ENCODE data around the gene LANCL1.
"Not testable (repeated sequence)": the region's sequence is repeated elsewhere in the genome, so short reads cannot be mapped to it uniquely, and the experiment has no call there.

LANCL1 gene

DNA sequence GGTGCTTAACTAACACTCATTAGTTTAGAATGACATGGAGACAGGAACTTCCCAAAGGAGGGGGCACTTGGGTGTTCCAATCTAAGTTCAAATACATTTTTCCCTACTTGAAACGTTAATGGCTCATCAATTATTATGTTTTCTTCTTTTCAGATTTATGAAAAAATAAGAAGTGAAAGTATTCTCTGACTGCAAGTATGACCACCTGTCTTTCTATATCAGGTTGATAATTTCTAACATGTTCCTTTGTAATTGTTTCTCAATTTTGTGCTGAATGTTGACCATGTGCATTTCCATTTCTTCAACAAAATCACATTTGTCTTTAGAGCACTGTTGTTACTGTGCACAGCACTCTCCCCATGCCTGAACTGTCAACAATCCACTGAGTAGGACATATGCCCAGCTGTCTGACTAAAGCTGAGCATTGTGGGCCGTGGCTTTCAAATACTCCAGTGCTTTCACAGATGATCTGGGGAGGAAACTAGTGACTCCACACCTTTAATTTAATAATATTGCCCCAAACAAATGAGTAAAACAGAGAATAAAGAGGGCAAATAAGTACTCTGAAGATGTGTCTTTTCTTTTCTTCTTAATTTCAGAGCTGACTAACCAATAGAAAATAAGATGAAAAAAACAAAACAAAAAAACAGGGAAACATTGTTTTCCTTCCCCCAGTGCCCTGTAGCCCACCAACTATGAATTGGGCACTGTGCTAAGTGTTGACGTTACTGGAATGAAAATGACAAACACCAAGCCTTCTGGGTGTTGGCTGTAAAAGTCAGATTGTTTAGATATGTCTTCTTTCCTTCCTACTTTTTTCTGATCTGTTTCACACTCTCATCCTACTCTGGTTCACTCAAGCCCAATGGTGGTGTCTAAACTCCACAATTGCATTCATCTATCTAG is 16.0 kb downstream of the LANCL1 start:
- H3K27ac ChIP-seq: no peak overlapping the region

DNA sequence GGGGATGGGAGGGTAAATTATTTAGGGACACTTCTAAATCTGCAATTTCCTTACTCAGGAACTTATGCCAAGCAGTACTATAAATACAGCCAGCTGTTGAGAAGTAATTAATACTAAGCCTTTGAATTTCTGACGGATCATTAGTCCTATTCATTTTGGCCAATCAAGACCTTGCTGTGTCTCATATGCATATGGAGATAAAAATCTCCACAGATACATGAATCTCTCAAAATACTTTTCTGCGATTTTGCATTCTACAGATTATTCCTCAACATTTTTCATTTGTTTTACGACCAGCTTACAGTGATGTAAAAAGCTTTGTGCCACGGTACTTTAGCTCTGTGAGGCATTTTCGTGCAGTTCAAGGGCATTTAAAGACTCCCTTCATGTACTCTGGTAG is 16.7 kb downstream of the LANCL1 start:
- no peak overlapping the region for H3K27ac ChIP-seq
- no peak for DNase-seq (ENCODE audit: low read depth, low spot score)

More for the DNA sequence above, 16.0 kb downstream of the LANCL1 start:
- DNase-seq (ENCODE audit: low read depth, low spot score): no peak

DNA sequence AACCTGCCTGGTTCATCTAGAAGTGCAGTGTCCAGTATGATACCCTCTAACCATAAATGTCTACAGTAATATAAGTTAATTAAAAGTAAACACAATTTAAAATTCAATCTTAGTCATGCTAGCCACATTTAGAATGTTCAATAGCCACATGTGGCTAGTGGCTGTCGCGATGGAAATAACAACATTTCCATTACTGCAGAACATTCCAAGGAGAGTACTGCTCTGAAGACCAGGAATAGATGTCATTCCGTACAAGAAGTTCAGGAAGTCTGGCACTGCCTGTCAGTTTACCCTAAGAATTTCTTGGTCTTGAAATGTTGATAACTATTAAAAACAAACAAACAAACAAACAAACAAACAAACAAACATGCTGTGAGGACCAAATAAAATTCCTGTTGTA is 17.2 kb downstream of the LANCL1 start:
- no peak overlapping the region for H3K27ac ChIP-seq
- no peak for DNase-seq (ENCODE audit: low read depth, low spot score)

DNA sequence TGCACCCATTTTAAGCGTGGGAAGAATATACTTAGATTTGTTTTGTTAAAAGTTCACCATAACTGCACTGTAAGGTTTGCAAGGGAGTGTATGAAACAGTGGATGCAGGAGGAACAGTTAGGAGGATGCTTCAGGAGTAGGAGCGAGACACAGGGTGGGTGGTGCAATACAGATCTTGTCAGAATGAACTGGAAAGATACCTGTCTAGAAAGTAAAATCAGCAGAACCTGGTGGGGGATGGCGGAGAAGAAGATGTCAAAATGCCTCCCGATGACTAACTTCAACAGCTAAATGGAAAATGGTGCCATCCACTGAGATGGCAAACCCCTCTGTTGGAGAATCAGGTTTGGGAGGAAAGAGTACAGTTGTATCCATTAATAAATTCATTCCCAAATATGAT is 18.2 kb downstream of the LANCL1 start:
- no peak overlapping the region for H3K27ac ChIP-seq
- DNase-seq (ENCODE audit: low read depth, low spot score): no peak

DNA sequence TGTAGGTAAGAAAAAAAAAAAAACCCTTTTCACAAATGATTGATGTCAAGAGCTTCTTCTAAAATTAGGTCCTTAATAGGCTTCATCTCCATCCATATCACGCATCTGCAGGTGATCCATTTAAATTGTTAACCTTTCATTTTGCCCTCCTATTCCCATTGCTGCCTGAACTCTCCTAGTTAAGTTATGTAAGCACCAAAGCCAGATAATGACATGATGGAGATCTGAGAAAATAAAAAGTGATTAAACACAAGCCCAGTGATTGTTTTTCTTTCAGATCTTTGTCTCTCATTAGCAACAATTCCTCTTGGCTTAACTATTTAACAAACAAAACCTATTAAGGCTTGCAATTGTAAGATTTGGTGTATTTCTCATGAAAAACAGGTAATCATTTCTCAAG is 20.0 kb downstream of the LANCL1 start:
- H3K27ac ChIP-seq: no peak overlapping the region
- DNase-seq (ENCODE audit: low read depth, low spot score): no peak

DNA sequence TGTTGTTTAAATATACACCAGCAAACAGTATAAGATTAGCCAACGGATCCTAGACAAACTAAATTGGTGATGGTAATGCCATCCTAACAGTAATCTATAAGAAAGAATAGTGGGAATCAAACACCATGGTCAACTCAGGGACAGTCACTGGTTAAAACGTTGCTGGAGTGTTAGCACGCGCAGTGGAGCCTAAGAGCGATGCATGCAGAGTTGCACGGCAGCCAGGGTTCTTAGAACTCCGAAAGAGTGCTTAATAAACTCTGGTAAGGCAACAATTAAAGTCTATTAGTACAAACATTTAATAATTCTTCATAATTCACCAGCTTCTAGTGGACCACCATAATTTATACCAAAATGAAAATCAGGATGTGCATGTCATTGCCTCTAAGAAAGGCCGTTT is 22.2 kb downstream of the LANCL1 start:
- DNase-seq (ENCODE audit: low read depth, low spot score): no peak
- no peak overlapping the region for H3K27ac ChIP-seq

DNA sequence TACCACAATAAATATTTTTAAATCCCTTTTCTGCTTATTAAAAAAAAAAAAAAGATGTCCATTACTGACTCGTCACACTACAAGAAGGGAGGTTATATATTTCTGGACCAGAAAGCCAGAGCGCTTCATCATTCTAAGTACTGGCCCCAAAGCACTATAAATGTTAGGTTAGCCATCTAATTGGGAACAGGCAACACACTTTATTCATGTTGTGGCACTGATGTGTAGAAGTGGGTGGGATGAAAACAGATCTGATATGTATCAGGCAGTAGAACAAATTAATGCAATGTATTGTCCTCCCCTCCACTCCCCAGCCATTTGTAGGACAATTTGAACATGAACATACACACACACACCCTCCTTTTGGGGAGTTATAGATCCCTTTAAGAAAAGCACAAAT is 24.4 kb downstream of the LANCL1 start:
- DNase-seq (ENCODE audit: low read depth, low spot score): no peak
- no peak overlapping the region for H3K27ac ChIP-seq

DNA sequence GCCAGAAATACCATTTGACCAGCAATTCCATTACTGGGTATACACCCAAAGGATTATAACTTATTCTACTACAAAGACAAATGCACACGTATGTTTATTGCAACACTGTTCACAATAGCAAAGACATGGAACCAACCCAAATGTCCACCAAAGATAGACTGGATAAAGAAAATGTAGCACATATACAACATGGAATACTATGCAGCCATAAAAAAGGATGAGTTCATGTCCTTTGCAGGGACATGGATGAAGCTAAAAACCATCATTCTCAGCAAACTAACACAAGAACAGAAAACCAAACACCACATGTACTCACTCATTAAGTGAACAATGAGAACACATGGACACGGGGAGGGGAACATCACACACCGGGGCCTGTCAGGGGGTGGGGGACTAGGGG is 25.6 kb downstream of the LANCL1 start:
- H3K27ac ChIP-seq; DNase-seq (ENCODE audit: low read depth, low spot score): not testable (repeated sequence)

DNA sequence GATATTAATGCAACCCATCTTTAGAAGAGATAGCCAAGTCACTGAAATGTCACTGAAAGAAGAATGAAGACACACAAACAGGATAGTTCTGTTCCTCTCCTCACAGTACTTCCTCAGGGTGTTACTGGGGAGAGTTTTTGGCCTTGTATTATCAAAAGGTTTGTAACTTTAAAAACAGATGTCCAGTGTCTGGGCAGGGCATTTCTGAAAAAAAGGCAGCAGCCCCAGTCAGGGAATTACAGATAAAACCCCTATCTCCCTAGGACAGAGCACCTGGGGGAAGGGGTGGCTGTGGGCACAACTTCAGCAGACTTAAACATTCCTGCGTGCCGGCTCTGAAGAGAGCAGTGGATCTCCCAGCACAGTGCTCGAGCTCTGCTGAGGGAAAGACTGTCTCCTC is 30.8 kb downstream of the LANCL1 start:
- DNase-seq (ENCODE audit: low read depth, low spot score): no peak
- no peak overlapping the region for H3K27ac ChIP-seq

DNA sequence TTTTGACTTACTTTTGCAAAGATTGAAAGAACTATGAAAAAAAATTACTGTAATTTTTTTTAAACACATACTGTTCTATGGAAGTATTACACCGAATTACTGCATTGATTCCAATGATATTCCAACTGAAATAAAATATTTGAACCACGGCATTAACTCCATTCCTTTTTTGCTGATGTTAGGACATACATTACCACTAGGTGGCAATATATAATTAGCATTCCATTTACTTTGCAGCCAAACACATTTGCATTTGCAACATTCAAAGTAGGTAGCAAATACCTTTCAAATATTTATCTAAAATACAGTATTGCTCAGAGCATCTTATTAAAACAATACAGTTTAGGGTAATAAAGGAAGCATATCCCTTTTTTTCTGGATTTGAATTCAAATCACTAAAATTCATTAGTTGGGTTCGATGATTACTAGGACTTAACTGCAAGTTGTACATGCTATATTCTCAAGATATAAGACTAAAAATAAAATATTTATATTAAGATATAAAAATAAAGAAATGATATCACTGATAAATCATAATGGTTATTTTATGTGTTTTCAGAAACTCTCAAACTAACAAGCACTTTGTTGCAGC is 31.3 kb downstream of the LANCL1 start:
- no peak overlapping the region for H3K27ac ChIP-seq
- DNase-seq (ENCODE audit: low read depth, low spot score): no peak

DNA sequence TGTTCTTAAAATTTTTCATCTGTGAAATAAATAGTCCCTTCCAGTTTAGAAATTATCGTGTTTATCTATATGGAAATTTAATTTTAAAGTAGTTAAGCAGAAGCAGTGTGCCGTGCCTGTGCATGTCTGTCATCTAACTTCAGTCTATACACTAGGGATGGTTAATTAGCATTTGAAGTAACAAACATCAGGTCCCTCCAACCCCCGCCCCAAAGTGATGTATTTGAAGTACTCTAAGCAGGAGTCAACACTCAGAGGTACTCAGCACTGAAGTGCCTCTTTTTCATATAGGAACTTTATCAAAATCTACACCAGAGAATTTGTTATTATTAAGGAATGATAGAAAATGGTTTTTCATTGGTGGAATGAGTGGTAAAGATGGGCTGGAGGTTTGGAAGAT is 33.0 kb downstream of the LANCL1 start:
- H3K27ac ChIP-seq: no peak overlapping the region
- no peak for DNase-seq (ENCODE audit: low read depth, low spot score)

DNA sequence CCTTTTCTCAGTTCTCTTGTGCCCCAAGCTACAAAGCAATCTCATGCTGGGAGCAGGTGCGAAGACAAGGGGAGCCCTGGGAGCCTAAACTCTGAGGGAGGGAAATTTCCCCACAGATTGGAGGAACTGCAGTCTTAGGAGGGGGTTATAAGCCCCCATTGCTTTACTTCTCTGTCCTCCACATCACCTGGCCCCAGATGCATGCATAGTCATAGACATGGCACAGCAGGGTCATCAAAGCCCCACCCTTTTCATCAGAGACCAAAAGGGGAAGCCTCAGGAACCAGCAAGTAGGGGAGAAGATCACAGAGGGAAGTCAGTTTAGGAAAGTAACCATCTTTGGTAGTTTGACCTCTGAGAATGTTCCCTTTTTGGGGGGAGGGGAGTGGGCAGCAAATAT is 33.7 kb downstream of the LANCL1 start:
- no peak overlapping the region for H3K27ac ChIP-seq

DNA sequence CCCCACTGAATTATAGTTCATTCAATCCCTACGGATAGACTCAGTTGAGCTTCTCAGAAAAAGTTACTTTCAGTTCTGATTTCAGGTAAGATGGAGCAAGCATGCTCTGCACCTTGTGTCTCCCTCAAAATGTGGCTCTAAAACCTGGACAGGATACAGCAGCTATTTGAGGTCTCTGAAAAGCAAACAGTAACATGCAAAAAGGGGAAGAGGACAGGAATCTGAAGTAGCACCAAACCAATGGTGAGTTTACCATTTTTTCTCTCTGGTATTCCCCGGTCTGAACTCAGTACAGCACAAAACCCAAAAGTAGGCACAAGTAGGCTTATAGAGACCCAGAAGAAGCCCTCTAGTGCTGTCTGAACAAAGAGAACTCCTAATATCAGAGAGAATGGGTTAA is 34.1 kb downstream of the LANCL1 start:
- no peak overlapping the region for H3K27ac ChIP-seq
- no peak for DNase-seq (ENCODE audit: low read depth, low spot score)

More for the DNA sequence above, 33.7 kb downstream of the LANCL1 start:
- DNase-seq (ENCODE audit: low read depth, low spot score): no peak

DNA sequence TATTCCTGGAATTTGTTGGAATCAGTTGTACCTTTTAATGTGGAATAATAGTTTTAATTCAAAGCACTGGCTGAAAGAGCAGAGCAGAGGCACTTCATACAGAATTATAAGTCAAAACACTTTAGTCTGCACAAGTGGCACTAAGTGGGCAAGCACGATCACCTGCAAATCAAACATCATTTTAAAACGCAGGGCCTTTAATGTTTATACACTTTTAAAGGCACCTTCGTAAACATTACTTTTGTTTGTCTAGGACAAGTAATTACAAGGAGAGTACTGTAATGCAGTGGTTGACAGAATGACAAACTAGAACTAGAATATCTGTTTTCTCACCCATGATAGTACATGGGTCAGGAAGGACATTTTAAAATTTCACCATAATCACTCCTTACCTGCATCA is 36.4 kb downstream of the LANCL1 start:
- DNase-seq (ENCODE audit: low read depth, low spot score): no peak
- H3K27ac ChIP-seq: no peak overlapping the region

DNA sequence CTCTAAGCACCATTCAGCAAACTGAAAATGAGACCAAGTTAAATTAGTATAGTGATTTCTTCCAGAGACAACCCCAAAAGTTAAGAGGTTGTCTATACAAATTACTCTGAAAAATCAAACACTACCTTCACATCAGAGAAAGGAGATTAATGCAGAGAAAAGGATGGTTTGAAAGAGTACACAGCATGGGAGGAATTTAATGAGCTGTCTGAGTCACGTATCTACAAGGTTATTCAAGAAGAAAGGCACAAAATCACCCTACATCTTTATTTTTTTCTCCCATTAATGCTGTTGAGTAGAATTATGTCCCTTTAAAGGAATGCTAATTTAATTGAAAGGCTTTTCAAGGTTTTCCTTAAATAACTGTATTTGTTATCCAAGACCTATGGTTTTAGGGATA is 41.1 kb downstream of the LANCL1 start:
- no peak overlapping the region for H3K27ac ChIP-seq
- DNase-seq (ENCODE audit: low read depth, low spot score): no peak

DNA sequence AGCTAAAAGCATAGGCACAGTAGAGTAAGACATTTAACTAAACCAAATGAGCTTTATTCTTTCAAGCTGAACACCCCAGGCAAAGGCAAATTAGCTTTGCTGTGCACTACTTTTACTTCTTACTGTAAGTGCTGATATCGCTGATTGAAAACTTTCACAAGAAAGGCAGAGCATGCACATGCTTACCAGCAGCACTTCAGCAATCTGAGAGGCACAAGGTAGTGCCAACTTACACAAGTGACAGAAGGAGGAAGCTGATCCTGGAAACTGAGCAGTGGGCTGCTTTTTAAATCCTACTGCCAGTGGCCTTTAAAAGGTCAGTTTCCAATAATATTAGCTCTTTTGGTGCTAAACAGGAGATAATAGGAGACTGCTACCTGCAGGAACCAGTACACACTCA is 43.9 kb downstream of the LANCL1 start:
- DNase-seq (ENCODE audit: low read depth, low spot score): no peak
- no peak overlapping the region for H3K27ac ChIP-seq

DNA sequence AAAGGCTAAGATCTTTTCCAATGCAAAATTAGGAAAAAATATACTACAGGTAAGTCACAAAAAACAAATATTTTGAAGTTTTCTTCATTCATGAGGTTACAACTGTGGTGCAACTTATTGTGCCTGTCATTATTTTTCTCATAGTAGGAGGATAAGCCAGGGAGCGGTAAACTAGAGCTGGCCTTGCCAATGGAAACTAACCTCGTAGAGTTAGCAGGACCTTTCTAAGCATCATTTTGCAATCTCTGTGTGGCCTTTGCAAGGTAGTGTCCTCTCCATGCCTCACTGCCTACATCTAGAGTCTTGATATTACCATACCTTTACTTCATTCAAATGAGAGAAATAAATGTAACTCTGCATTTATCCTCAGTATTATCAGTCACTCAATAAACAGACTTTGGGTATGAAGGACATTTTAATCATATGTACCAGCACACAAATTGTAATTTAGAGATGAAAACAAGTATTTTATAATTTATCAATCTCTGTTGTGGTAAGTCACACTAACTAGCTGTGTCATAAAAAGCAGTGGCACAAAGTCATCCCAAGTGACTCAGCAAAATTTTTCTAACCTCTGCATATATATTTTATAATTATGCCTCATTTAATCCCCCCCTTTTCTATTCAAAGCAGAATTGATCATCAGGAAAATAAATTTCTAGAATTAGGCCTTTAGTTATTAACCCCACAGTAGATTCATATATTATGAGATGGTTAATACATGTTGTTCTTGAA is 47.0 kb downstream of the LANCL1 start:
- peak overlapping the region; percentile 6 for H3K27ac ChIP-seq
- no peak for DNase-seq (ENCODE audit: low read depth, low spot score)

DNA sequence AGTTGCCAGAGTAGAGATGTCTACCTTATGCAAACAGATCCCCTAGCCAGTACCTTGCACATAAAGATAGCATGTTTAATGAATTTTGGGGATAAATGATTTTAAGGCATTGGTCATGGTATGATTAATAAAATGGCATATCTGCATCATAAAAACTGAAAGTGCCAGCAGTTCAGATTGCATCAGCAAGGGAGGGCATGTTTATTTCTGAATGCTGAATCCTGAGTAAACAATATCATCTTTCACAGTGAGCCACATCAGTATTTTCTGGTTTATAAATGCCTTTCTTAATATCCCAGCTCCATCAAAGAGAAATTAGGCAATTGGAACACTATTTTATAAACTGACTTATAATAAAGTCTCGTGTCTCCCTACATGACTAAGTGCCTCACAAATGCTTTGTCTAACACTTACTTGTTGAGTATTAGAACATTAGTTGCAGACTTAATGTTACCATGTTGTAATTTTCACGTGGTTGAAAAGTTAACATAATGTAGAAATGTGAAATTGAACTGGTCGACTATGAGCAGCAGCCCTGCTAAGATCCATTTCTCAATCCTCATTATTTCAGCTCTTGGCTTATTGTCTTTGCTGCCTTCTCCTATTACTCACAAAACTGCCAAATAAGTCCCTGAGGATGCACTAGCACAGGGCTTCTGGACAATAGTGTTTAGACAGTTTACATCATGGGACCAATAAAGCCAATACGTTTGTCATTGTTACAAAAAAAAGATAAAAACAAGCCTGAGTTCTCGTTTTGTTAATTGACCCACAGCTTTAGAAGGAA is 48.0 kb downstream of the LANCL1 start:
- DNase-seq (ENCODE audit: low read depth, low spot score): no peak
- H3K27ac ChIP-seq: peak overlapping the region; percentile 2

DNA sequence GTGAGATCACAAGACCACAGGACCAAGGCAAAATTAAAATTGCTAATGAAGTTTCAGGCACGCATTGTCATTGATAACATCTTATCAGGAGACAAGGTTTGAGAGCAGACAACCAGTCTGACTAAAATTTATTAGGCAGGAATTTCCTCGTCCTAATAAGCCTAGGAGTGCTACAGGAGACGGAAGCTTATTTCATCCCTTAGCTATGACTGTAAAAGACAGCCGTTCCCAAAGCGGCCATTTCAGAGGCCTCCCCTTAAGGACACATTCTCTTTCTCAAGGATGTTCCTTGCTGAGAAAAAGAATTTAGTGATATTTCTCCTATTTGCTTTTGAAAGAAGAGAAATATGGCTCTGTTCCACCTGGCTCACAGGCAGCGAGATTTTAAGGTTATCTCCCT is 49.2 kb downstream of the LANCL1 start:
- not testable (repeated sequence) for H3K27ac ChIP-seq; DNase-seq (ENCODE audit: low read depth, low spot score)

DNA sequence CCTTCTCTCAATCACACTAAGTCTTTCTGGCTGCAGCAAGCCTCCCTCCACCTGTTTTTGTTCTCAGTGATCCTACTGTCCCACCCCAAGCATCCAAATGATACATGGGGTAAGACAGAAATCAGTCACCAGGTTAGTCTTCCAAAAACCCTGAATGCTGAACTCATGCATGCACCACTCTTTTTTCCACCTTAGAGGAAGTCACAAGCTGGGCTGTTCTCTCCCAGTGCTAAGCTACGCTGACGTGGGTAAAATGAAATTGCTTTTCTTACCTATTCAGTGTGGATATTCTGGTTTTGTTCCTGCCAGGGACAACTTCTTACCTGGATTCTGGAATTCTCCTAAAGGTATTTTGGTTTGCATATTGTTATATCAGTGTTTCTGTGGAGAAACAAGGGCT is 54.2 kb downstream of the LANCL1 start:
- no peak for DNase-seq (ENCODE audit: low read depth, low spot score)
- H3K27ac ChIP-seq: no peak overlapping the region

Data from epithelial cell of prostate (primary cell).